HG03025 (cell line): ENCODE measurements around the gene CTNNAL1.
"Not testable (repeated sequence)": the region's sequence is repeated elsewhere in the genome, so short reads cannot be mapped to it uniquely, and the experiment has no call there.

Experiments used
- ATAC-seq: cut with Tn5 transposase; IDR thresholded peaks from one replicate; pipeline ENCODE4 v1.9.1; 2021; ENCODE audit warnings: mild to moderate bottlenecking, moderate library complexity; ENCODE audit not compliant: unreplicated experiment, low FRiP score

CTNNAL1 gene

DNA sequence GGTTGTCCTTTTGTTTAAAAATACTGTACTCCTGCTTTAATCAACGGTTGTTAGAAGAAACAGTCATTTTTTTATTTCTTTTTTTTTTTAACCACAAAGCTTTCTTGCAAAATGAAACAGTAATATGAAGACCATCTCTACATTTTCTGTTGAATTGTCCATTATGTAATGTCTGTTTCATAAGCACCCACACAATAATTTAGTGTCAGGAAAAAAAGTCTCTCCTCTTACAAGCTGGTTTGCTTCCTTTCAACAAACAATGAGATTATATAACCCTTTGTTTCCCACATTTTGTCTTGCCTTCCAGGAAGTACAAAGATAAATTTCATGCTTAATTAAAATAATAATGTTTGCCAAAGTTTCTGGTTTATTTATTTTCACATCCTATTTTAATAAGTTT, 16.7 kb downstream of the CTNNAL1 start:
- no peak for ATAC-seq

GRCh38 chr9:108994695-108995094, 18.6 kb downstream of the CTNNAL1 start:
- peak; percentile 64 for ATAC-seq

GRCh38 chr9:108991479-108991878, 21.8 kb downstream of the CTNNAL1 start:
- no peak for ATAC-seq

GRCh38 chr9:108983885-108984284, 29.4 kb downstream of the CTNNAL1 start:
- no peak for ATAC-seq

GRCh38 chr9:108980893-108981292, 32.4 kb downstream of the CTNNAL1 start:
- no peak for ATAC-seq

GRCh38 chr9:108978205-108978604, 35.1 kb downstream of the CTNNAL1 start:
- ATAC-seq = no peak

- no peak for ATAC-seq
Measured at GRCh38 chr9:108973895-108974294, 39.4 kb downstream of the CTNNAL1 start.

- ATAC-seq = no peak
Measured at GRCh38 chr9:108972626-108973209, 40.6 kb downstream of the CTNNAL1 start.

- no peak for ATAC-seq
Measured at GRCh38 chr9:108972186-108972585, 41.1 kb downstream of the CTNNAL1 start.

DNA sequence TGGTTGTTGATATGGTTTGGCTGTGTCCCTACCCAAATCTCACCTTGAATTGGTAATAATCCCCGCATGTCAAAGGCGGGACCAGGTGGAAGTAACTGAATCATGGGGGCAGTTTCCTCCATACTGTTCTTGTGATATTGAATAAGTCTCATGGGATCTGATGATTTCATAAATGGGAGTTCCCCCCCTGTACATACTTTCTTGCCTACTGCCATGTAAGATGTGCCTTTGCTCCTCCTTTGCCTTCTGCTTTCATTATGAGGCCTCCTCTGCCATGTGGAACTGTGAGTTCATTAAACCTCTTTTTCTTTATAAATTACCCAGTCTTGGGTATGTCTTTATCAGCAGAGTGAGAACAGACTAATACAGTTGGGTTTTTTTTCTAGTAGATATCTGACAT, 41.9 kb downstream of the CTNNAL1 start:
- ATAC-seq = not testable (repeated sequence)

DNA sequence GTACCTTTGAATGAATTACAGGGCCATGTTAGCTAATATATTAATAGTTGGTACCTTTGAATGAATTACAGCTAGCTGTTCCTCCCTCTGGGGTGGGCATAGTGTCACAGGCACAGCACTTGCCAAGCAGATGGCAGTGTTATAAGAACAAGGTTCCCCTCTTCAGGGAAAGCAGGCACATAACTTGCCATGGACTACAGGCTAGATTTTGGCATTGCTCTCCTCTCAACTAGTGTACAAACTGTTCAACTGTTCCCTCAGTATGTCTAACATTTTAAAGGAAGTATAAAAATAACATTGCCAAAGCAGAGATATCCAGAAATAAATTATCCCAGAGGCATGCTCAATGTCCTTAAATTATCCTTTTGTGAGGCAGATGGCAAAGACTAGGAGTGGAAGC, 45.4 kb downstream of the CTNNAL1 start:
- ATAC-seq = no peak

DNA sequence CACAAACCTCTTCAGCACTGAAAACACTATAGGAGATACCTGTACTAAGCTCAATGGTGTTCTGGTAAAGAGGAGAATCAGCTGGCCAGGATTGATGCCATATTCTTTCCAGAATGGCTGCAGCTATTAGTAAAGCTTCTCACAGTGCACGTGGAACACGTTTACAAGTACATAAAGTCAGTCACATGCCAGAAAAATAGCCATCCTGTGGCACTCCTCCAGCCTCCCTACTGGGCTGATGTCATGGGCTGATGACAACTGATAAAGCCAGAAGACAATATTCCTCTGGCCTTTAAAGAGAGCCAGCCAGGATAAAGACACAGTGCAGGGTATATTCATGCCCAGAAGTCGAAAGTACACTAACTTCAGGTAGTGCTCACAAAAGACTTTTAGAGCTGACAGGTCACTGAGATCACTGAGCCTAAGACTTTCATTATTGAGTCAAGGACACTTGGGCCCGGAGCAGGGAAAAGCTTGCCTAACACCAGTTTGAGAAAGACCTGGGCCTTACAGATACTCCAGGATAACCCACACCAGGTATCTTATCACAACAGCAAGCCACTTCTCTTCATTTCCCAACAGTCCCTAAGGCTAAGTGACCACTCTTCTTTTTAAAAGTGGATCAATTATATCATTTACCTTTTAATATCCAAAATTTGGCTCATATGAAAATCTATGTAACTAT, 49.7 kb downstream of the CTNNAL1 start:
- no peak for ATAC-seq

DNA sequence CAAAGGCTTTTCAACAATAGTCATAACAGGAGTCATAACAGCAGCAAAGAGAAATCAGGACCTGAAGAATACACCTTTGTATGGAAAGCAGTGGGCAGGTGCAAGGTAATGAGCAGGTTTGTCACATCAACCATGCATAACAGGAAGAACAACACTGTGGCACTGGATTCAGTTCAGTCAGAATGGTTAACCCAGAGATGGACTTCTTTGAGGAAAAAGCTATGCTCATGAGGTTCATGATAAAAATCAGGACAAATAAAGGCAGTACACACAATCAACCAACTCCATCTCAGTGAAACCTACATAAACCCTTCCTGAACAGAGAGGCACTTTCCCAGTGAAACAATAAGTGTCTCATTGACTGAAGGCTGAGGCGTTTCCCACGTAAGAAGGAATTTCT, 52.1 kb downstream of the CTNNAL1 start:
- no peak for ATAC-seq

DNA sequence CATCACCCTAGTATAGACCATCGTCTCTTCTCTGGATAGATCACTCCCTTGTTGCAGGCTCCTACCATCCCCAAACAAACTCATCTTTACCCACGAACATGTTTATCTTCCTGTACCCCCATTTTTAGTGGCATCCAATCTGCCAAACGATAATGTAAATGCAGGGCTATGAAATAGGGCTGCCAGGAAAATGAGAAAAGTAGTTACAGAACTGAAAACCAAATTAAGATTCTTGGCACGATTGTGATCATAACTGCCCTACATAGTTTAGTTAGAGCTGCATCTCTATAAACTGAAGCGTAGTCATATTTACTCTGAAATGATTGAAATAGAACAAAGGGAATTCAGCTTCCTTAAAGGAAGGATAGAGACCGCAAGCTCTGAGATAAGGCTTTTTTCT, 53.0 kb downstream of the CTNNAL1 start:
- no peak for ATAC-seq

- no peak for ATAC-seq
Measured at GRCh38 chr9:108956631-108957026, 56.7 kb downstream of the CTNNAL1 start.

- no peak for ATAC-seq
Measured at GRCh38 chr9:108956022-108956630, 57.2 kb downstream of the CTNNAL1 start.

- ATAC-seq = no peak
Measured at GRCh38 chr9:108953983-108954574, 59.2 kb downstream of the CTNNAL1 start.

DNA sequence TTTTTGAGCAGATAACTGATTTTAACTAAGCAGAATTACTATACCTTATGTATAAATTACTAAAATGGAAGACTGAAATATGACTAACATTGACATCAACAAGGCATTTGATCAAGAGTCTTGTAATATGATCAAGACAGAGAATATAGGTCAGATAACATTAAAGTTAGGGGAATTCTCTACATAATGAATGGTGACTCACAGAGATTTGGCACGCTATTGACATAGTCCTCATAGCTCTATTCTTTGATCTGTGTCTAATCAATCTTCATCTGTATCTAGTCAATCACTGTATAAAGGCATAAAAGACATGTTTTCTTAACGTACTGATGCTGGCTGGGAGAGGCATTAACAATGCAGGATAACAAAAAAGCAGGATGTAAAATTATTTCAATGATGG, 61.7 kb downstream of the CTNNAL1 start:
- no peak for ATAC-seq

DNA sequence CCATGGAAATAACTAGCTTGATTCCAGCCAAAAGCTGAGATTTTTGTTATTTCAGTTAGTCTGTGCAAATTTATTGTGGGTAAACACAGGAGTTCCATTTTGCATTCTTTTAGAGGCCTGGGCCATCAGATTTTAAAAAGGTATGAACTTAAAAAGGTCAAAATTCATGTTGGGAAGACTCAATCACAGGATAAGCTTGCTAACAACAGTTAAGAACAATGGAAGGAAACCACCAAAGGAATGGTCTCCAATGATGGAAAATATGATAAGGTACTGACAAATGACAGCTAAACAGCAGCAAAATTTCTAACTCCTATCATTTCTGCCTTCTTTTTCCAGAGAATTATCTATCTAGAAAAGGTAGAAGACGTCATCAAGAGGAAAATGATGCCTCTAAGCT, 63.1 kb downstream of the CTNNAL1 start:
- ATAC-seq = no peak

GRCh38 chr9:108939975-108940374, 73.3 kb downstream of the CTNNAL1 start:
- ATAC-seq = no peak

GRCh38 chr9:108937561-108938305, 75.6 kb downstream of the CTNNAL1 start:
- no peak for ATAC-seq
